GM06990 (cell line): ENCODE results near the gene ST8SIA5.

Experiments
- DNase-seq: peaks from one replicate; pipeline ENCODE4 v3.0.0-alpha.2; 2011; ENCODE audit not compliant: insufficient read length; ENCODE audit errors: extremely low read depth
- H3K27me3 ChIP-seq: replicated peaks from 2 replicates; pipeline ENCODE4 v1.6.0; 2011; ENCODE audit warnings: low read length; ENCODE audit not compliant: control insufficient read depth, insufficient read depth
- H3K36me3 ChIP-seq: 2 replicates; pipeline ENCODE4 v1.5.1; 2011; ENCODE audit warnings: low read length; ENCODE audit not compliant: control insufficient read depth, insufficient read depth
- H3K4me3 ChIP-seq: replicated peaks from 2 replicates; pipeline ENCODE4 v1.5.1; 2011; ENCODE audit warnings: low read depth, mild to moderate bottlenecking, control low read depth, low read length
- TF ChIP-seq, protein P1 (sequence below): IDR thresholded peaks from 2 replicates; pipeline ENCODE4 v1.5.1; 2011; ENCODE audit warnings: low read length, control low read depth, mild to moderate bottlenecking, inconsistent platforms; ENCODE audit not compliant: insufficient read depth, poor library complexity, severe bottlenecking

The ST8SIA5 gene

DNA sequence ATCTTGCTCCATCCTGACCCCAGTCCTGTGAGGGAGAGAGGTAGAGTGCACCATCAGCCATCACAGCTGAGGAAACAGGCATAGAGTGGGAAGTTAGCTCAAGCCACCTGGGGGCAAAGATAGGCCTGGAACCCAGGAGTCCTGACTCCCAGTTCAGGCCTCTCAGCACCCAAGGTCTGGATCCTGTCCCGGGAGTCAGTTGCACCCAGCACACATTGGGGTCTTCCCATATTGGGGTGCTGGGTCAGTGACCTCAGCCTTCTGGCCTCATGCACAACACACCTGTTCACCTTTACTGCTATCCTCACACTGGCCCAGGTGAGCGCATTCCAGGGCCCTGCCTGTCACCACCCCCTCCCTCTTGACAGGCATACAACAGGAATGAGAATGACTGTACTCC, 24.7 kb downstream of the ST8SIA5 start:
- H3K36me3 ChIP-seq: no peaks in the 10 kb centered on the region
- H3K27me3 ChIP-seq: no peaks in the 10 kb centered on the region
- H3K4me3 ChIP-seq: no peak overlapping the region
- TF ChIP-seq, protein P1, sequence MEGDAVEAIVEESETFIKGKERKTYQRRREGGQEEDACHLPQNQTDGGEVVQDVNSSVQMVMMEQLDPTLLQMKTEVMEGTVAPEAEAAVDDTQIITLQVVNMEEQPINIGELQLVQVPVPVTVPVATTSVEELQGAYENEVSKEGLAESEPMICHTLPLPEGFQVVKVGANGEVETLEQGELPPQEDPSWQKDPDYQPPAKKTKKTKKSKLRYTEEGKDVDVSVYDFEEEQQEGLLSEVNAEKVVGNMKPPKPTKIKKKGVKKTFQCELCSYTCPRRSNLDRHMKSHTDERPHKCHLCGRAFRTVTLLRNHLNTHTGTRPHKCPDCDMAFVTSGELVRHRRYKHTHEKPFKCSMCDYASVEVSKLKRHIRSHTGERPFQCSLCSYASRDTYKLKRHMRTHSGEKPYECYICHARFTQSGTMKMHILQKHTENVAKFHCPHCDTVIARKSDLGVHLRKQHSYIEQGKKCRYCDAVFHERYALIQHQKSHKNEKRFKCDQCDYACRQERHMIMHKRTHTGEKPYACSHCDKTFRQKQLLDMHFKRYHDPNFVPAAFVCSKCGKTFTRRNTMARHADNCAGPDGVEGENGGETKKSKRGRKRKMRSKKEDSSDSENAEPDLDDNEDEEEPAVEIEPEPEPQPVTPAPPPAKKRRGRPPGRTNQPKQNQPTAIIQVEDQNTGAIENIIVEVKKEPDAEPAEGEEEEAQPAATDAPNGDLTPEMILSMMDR: no peak
- DNase-seq: no peak

DNA sequence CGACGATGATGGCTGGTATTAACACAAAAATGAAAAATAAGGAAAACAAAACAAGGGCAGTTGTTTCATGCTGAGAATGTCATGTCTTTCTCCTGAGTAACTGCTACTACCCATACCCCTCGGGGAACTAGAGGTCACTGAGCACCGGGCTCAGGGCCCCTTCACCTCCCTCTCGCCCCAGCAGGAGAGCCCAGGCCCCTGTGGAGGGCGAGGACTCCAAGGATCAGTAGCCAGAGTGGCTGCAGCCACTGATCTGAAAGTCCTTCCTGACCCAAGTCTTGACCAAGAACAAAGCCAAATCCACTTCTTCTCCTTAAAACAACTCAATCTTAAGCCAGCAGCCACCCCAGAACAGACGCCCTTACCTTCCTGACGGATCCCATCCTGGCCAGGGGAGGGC, 25.5 kb downstream of the ST8SIA5 start:
- DNase-seq: no peak
- no peaks in the 10 kb centered on the region for H3K36me3 ChIP-seq
- no peak overlapping the region for H3K4me3 ChIP-seq
- H3K27me3 ChIP-seq: no peaks in the 10 kb centered on the region
- TF ChIP-seq, protein P1: no peak

DNA sequence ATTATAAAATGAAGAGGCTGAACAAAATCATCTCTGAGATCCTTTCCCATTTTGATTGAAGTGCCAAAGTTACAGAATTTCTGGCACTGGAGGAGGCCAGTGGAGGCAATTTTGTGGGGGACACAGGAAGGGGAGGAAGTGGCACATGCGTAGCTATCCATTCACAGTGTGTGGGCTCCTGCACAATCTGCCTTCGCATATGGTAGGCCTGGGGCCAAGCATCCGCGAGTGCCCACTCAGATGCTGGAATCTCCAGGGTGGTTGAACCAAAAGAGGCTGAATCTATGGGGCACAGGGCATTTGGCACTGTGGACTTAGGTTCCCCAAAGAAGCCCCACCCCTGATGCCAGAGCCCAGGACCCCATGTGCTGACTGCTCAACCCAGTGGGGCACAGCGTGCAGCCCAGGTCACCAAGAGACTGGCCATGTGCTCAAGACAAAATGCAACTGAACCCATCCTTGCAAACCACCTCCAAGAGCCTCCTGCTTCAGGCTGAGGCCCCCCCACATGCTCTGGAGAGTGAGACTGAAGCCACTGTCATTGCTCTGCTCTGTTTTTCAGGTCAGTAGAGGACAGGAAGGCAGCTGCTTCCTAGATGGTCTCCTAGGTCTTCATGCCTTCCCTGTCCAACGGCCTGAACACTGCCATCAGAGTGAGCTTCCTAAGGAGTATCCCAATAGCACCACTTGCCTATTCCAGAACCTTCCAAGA, 28.5 kb downstream of the ST8SIA5 start:
- no peaks in the 10 kb centered on the region; the same call in 1 of the 2 replicates for H3K27me3 ChIP-seq
- DNase-seq: no peak
- TF ChIP-seq, protein P1: no peak
- H3K36me3 ChIP-seq: no peaks in the 10 kb centered on the region
- no peak overlapping the region for H3K4me3 ChIP-seq

DNA sequence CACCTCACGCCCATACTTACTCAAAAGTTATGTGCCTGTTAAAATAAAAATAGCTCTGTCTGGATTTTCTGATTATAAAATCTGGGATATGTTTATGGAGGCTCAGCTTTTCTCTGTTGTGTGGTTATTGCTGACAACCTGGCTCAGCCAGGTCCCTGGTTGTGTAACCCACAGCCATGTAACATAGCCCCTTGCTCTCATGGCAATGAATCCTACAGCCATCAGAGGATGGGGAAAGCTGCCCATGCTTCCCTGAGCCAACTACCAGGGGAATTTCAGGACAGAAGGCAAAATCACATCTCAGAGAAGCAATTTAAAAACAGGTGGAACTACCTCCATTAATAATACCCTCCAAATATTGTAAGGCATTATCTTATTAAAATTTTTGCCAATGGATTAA, 29.7 kb downstream of the ST8SIA5 start:
- Histone ChIP-seq H3K27me3 (no peaks in the 10 kb centered on the region; the same call in none of the 2 replicates), H3K4me3 (no peak overlapping the region), H3K36me3 (no peaks in the 10 kb centered on the region)
- no peak for DNase-seq
- TF ChIP-seq, protein P1: no peak

DNA sequence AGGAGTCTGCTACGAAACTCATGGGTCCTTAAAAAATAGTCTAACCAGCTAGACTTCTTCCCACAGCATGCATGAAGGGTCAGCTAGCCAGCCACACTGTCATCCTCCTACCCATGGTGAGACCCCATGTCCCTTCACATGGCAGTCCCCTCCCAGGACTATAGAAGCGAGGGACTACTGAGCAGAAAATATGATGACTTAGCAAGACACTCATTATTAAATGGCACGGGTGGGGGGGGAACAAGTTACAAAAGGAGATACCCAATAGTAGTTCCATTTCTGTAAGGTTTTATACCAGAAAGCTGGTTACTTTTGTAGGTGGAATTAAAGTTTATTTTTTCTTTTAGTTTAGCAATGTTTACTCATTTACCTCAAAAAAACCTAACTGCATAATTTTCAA, 31.5 kb downstream of the ST8SIA5 start:
- TF ChIP-seq, protein P1: no peak
- no peak overlapping the region for H3K4me3 ChIP-seq
- no peaks in the 10 kb centered on the region; the same call in none of the 2 replicates for H3K27me3 ChIP-seq
- H3K36me3 ChIP-seq: no peaks in the 10 kb centered on the region
- no peak for DNase-seq
